Neural cell (in vitro differentiated cells): Measurements from ENCODE around the gene TRIM8.

ENCODE experiments used
- EP300 ChIP-seq: fragments of 450-650 bp; conservative IDR thresholded peaks from 2 replicates; pipeline ENCODE4 v1.6.1; 2014; ENCODE audit warnings: antibody characterized with exemption, mild to moderate bottlenecking, moderate library complexity; ENCODE audit not compliant: poor library complexity, severe bottlenecking
- EZH2 ChIP-seq: fragments of 200-600, 300-800 bp; shearing (Covaris generic), sonication (generic); IDR thresholded peaks from 2 replicates; pipeline ENCODE4 v1.6.1; 2014; ENCODE audit warnings: antibody characterized with exemption, low read length, borderline replicate concordance, mild to moderate bottlenecking; ENCODE audit not compliant: insufficient read depth, poor library complexity, severe bottlenecking
- MXI1 ChIP-seq: fragments of 450-650 bp; conservative IDR thresholded peaks from 2 replicates; pipeline ENCODE4 v1.6.1; 2014; ENCODE audit warnings: antibody characterized with exemption, mild to moderate bottlenecking; ENCODE audit not compliant: poor library complexity, severe bottlenecking
- POLR2AphosphoS5 ChIP-seq: IDR thresholded peaks from 2 replicates; pipeline ENCODE4 v1.6.1; 2012
- RAD21 ChIP-seq: fragments of 450-650 bp; conservative IDR thresholded peaks from 2 replicates; pipeline ENCODE4 v1.6.1; 2014; ENCODE audit warnings: antibody characterized with exemption, mild to moderate bottlenecking, moderate library complexity
- SMC3 ChIP-seq: fragments of 450-650 bp; conservative IDR thresholded peaks from 2 replicates; pipeline ENCODE4 v1.6.1; 2014; ENCODE audit warnings: antibody characterized with exemption, mild to moderate bottlenecking, moderate library complexity; ENCODE audit not compliant: poor library complexity
- TAF1 ChIP-seq: IDR thresholded peaks from 2 replicates; pipeline ENCODE4 v1.6.1; 2012; ENCODE audit warnings: low read depth
- TF ChIP-seq, protein P1 (sequence below): fragments of 450-650 bp; IDR thresholded peaks from 2 replicates; pipeline ENCODE4 v1.5.1; 2014; ENCODE audit warnings: antibody characterized with exemption, mild to moderate bottlenecking, moderate library complexity; ENCODE audit not compliant: poor library complexity, severe bottlenecking
- TF ChIP-seq, protein P2 (sequence below): IDR thresholded peaks from 2 replicates; pipeline ENCODE4 v1.6.1; 2012; ENCODE audit warnings: borderline replicate concordance

DNA sequence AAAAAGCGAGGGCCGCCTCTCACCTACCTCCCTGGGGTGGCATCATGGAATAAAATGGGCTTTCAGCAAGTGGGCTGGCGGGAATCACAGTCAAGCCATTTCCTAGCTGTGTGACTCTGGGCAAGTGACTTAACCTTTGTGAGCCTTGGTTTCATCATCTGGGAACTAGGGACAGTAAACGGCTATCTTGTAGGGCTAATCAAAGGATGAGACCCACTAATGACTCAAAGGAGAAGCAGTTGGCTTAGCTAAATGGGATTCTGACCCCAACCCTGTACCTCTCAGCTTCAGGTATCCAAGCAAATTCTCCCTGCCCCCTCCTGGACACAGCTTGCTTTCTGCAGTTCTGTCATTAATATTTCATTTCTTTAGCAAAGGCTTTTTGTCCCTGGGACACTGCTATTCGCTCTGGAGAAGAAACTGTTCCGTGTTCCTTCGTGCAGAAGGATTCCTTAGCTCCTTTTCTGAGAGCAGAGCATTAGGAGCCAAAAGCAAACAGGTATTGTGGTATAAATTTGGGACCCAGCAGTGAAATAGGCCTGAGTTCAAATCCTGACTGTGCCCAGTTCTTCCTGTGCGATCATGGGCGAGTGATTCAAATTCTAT lies 25.9 kb downstream of the TRIM8 start:
- TF ChIP-seq, protein P1, sequence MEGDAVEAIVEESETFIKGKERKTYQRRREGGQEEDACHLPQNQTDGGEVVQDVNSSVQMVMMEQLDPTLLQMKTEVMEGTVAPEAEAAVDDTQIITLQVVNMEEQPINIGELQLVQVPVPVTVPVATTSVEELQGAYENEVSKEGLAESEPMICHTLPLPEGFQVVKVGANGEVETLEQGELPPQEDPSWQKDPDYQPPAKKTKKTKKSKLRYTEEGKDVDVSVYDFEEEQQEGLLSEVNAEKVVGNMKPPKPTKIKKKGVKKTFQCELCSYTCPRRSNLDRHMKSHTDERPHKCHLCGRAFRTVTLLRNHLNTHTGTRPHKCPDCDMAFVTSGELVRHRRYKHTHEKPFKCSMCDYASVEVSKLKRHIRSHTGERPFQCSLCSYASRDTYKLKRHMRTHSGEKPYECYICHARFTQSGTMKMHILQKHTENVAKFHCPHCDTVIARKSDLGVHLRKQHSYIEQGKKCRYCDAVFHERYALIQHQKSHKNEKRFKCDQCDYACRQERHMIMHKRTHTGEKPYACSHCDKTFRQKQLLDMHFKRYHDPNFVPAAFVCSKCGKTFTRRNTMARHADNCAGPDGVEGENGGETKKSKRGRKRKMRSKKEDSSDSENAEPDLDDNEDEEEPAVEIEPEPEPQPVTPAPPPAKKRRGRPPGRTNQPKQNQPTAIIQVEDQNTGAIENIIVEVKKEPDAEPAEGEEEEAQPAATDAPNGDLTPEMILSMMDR: no peak
- TF ChIP-seq, protein P2, sequence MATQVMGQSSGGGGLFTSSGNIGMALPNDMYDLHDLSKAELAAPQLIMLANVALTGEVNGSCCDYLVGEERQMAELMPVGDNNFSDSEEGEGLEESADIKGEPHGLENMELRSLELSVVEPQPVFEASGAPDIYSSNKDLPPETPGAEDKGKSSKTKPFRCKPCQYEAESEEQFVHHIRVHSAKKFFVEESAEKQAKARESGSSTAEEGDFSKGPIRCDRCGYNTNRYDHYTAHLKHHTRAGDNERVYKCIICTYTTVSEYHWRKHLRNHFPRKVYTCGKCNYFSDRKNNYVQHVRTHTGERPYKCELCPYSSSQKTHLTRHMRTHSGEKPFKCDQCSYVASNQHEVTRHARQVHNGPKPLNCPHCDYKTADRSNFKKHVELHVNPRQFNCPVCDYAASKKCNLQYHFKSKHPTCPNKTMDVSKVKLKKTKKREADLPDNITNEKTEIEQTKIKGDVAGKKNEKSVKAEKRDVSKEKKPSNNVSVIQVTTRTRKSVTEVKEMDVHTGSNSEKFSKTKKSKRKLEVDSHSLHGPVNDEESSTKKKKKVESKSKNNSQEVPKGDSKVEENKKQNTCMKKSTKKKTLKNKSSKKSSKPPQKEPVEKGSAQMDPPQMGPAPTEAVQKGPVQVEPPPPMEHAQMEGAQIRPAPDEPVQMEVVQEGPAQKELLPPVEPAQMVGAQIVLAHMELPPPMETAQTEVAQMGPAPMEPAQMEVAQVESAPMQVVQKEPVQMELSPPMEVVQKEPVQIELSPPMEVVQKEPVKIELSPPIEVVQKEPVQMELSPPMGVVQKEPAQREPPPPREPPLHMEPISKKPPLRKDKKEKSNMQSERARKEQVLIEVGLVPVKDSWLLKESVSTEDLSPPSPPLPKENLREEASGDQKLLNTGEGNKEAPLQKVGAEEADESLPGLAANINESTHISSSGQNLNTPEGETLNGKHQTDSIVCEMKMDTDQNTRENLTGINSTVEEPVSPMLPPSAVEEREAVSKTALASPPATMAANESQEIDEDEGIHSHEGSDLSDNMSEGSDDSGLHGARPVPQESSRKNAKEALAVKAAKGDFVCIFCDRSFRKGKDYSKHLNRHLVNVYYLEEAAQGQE: no peak
- no peak for TF ChIP-seq EP300
- no peak for TF ChIP-seq RAD21
- no peak for TF ChIP-seq EZH2
- TF ChIP-seq POLR2AphosphoS5: no peak
- TF ChIP-seq MXI1: no peak
- no peak for TF ChIP-seq TAF1
- no peak for TF ChIP-seq SMC3
